GM15510 (cell line): ENCODE data around the gene ISOC2.

Experiments
- POLR2A ChIP-seq: IDR thresholded peaks from 3 replicates; pipeline ENCODE4 v1.6.1; 2011; ENCODE audit warnings: borderline replicate concordance; ENCODE audit not compliant: insufficient read length; ENCODE audit errors: extremely low read depth

The ISOC2 gene

GRCh38 chr19:55484593-55485438, 23.4 kb upstream of the ISOC2 start, which contains the start of gene NAT14:
TSS of gene NAT14 (plus strand) at chr19:55485188. CDS start at chr19:55485709, 521 bp downstream.
- peak; percentile 43 for TF ChIP-seq POLR2A

DNA sequence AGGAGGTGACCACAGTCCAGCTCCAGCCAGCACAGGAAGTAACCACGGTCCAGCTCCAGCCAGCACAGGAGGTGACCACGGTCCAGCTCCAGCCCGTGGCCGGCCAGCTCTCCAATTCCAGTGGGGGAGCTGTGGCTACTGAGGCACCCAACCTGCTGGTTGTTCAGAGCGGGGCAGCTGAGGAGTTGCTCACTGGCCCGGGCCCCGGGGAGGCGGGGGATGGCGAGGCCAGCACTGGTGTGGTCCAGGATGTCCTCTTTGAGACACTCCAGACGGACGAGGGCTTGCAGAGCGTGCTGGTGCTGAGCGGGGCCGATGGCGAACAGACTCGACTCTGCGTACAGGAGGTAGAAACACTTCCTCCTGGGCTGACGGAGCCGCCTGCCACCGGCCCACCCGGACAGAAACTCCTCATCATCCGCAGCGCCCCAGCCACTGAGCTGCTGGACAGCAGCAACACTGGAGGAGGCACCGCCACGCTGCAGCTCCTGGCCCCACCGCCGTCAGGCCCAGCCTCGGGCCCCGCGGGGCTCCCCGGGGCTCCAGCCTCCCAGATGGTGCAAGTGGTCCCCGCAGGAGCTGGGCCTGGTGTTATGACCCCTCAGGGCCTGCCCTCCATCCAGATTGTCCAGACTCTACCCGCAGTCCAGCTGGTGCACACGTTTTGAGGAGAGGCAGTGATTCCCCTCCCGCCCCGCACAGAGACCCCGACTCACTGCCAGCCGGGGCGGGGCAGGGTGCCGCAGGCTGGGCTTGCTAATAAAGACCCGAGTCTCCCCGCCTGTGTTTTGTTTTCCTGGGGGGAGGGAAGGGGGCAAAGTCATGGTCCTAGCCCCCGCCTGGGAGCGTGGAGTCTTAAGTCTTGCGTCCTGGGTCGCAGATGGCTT, 22.5 kb upstream of the ISOC2 start:
- no peak for TF ChIP-seq POLR2A

- no peak for TF ChIP-seq POLR2A
Measured at GRCh38 chr19:55482967-55483705, 21.7 kb upstream of the ISOC2 start.

DNA sequence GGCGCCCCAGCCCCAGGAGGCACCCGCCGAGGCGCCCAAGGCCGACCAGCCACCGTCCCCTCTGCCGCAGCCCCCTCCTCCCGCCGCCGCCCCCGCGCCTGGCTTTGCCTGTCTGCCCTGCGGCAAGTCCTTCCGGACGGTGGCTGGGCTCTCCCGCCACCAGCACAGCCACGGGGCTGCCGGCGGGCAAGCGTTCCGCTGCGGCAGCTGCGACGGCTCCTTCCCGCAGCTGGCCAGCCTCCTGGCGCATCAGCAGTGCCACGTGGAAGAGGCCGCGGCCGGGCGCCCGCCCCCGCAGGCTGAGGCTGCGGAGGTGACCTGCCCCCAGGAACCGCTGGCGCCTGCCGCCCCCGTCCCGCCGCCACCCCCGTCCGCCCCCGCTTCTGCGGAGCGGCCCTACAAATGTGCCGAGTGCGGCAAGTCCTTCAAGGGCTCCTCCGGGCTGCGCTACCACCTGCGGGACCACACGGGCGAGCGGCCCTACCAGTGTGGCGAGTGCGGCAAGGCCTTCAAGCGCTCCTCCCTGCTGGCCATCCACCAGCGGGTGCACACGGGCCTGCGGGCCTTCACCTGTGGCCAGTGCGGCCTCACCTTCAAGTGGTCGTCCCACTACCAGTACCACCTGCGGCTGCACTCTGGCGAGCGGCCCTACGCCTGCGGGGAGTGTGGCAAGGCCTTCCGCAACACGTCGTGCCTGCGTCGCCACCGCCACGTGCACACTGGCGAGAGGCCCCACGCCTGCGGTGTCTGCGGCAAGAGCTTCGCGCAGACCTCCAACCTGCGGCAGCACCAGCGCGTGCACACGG, 20.9 kb upstream of the ISOC2 start:
- no peak for TF ChIP-seq POLR2A

- TF ChIP-seq POLR2A: no peak
Measured at GRCh38 chr19:55481794-55482155, 20.3 kb upstream of the ISOC2 start.

DNA sequence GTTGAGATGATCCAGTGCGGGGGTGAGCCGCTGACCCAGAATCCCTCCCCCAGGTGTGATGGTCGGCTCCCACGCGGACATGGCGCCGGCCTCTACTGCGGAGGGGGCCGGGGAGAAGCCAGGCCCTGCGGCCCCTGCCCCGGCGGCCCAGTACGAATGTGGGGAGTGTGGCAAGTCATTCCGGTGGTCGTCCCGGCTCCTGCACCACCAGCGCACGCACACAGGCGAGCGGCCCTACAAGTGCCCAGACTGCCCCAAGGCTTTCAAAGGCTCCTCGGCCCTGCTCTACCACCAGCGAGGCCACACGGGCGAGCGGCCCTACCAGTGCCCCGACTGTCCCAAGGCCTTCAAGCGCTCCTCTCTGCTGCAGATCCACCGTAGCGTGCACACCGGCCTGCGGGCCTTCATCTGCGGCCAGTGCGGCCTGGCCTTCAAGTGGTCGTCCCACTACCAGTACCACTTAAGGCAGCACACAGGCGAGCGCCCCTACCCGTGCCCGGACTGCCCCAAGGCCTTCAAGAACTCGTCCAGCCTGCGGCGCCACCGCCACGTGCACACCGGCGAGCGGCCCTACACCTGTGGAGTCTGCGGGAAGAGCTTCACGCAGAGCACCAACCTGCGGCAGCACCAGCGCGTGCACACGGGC, 19.8 kb upstream of the ISOC2 start:
- no peak for TF ChIP-seq POLR2A

GRCh38 chr19:55479451-55480230, 18.2 kb upstream of the ISOC2 start:
- no peak for TF ChIP-seq POLR2A

DNA sequence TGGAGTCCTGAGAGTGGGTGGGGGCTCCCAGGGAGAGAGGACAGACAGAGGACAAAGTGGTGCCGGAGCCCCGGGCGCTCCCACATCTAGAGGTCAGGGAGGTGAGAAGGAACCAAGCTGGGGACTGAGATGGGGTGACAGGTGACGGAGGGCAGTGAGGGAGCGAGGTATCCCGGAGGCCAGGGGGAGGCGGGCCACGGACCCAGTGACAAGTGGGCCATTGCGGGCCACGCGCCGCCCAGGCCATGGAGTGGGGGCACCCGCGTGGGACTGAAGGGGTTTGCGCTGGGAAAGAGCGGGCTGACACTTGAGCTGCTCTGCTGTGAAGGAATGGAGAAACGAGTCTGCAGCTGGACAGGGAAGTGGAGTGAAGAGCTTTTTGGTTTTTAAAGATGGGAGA, 17.6 kb upstream of the ISOC2 start:
- no peak for TF ChIP-seq POLR2A

GRCh38 chr19:55478364-55478763, 16.9 kb upstream of the ISOC2 start:
- TF ChIP-seq POLR2A: no peak

- no peak for TF ChIP-seq POLR2A
Measured at GRCh38 chr19:55477905-55478304, 16.5 kb upstream of the ISOC2 start.

GRCh38 chr19:55476100-55476775, 14.8 kb upstream of the ISOC2 start, which contains the start of gene ZNF628:
TSS of gene ZNF628 (plus strand) at chr19:55476617. CDS start at chr19:55479911, 3,294 bp downstream.
- TF ChIP-seq POLR2A: peak; percentile 64
